Erythroblast (primary cell): ENCODE measurements around the gene TRAIP.

Experiments used
- GATA1 ChIP-seq: IDR thresholded peaks from 2 replicates; pipeline ENCODE4 v1.6.1; 2011; ENCODE audit warnings: low read depth, mild to moderate bottlenecking, control low read depth, low read length, moderate library complexity
- POLR2A ChIP-seq: IDR thresholded peaks from 2 replicates; pipeline ENCODE4 v1.6.1; 2011; ENCODE audit warnings: mild to moderate bottlenecking, low read length

- TF ChIP-seq POLR2A (no peak), GATA1 (no peak)
Measured at GRCh38 chr3:49794926-49795905, 61.1 kb downstream of the TRAIP start.
